Measurements from ENCODE around the gene TMEM198.

Gene TMEM198

DNA sequence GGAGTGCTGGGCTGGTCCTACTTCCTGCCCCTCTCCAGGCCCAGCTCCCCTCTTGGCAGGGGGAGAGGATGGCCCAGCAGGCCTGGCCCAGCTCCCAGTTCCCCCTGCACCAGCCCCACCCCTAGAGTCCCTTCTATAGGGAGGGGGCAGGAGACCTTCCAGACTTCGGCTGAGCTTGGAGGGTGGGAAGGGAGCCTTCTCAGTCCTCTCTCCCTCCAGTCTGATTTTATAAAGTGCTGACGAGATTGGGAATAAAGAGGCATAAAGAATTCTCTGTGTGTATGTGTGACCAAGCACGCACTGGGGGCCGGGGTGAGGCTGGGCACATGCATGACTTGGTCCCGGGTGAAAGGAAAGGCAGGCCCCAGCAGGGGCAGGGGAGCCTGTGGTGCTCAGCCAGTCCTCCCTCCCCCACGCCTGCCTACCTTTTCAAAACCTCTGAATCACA lies 5.3 kb upstream of the TMEM198 start:
- H3K9me3 ChIP-seq (ENCODE audit: insufficient read depth, low read depth, low read length), result no peaks in the 10 kb centered on the region
- no peak overlapping the region for H3K4me3 ChIP-seq (ENCODE audit: low read length, poor library complexity, severe bottlenecking)
- no peaks in the 10 kb centered on the region for H3K36me3 ChIP-seq (ENCODE audit: insufficient read depth, low read length)
- no peaks in the 10 kb centered on the region for H3K27me3 ChIP-seq (ENCODE audit: insufficient read depth, low read length, poor library complexity, severe bottlenecking)
- H2AFZ ChIP-seq (ENCODE audit: low read length), result no peak overlapping the region
- H3K9ac ChIP-seq (ENCODE audit: low read depth, low read length, poor library complexity, severe bottlenecking), result no peak overlapping the region
- no peak overlapping the region for H3K4me2 ChIP-seq (ENCODE audit: low read depth, low read length, poor library complexity, severe bottlenecking)
- no peak for TF ChIP-seq EZH2phosphoT487 (IDR thresholded peaks at IDR 0.05; ENCODE audit: borderline replicate concordance)
- TF ChIP-seq, protein P1, sequence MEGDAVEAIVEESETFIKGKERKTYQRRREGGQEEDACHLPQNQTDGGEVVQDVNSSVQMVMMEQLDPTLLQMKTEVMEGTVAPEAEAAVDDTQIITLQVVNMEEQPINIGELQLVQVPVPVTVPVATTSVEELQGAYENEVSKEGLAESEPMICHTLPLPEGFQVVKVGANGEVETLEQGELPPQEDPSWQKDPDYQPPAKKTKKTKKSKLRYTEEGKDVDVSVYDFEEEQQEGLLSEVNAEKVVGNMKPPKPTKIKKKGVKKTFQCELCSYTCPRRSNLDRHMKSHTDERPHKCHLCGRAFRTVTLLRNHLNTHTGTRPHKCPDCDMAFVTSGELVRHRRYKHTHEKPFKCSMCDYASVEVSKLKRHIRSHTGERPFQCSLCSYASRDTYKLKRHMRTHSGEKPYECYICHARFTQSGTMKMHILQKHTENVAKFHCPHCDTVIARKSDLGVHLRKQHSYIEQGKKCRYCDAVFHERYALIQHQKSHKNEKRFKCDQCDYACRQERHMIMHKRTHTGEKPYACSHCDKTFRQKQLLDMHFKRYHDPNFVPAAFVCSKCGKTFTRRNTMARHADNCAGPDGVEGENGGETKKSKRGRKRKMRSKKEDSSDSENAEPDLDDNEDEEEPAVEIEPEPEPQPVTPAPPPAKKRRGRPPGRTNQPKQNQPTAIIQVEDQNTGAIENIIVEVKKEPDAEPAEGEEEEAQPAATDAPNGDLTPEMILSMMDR (conservative IDR thresholded peaks at IDR 0.05; ENCODE audit: low read length), result no peak
- no peaks in the 10 kb centered on the region for H3K9me2 ChIP-seq (replicated peaks; ENCODE audit: low read depth, low read length)
- H3F3A ChIP-seq (ENCODE audit: low read depth), result no peaks in the 10 kb centered on the region
- H4K20me1 ChIP-seq (ENCODE audit: insufficient read depth, low read length, poor library complexity, severe bottlenecking), result peaks cover 7% of the 10 kb centered on the region
- peaks cover 10% of the 10 kb centered on the region for H3K4me1 ChIP-seq (ENCODE audit: insufficient read depth, low read length, poor library complexity, severe bottlenecking)
- H3K79me2 ChIP-seq (ENCODE audit: insufficient read depth, low read length), result no peaks in the 10 kb centered on the region

DNA sequence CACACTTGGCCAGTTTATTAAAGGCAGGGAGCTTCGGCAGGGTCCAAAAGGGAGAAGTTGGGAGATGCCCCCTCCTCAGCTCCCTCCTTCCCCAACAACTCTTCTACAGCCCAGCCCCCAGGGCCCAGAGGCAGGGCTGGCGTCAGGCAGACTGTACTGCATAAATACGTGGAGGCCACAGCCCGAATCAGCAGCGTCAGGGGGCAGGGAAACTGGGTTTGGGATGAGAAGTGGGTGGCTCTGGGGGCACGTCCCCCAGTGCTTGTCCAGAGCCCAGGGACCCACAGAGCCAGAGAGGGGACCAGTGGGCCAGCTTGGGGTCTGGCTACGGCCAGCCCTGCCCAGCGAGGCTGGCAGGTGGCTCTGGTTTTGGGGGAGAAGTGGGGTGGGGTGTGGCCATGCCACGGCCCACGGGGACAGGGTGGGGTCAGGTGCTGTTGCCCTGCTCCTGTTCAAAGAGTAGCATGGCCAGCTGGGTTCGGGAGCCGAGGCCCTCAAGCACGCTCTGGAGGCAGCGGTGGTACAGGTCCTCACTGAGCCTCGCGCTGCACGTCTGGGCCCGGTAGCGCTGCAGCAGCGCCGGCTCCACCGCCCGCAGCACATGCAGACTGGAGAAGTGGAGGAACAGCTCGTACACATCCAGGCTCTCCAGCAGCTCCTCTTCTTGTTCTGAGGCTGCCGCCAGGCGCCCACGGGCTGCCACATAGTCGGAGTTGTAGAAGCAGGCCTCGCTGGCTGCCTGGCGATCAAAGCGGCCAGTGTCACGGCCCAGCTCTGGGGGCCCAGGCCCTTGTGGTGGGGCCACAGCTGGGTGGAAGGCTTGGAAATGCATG lies 4.7 kb upstream of the TMEM198 start:
- Histone ChIP-seq H3F3A (ENCODE audit: low read depth) (no peaks in the 10 kb centered on the region), H3K9ac (ENCODE audit: low read depth, low read length, poor library complexity, severe bottlenecking) (no peak overlapping the region), H3K79me2 (ENCODE audit: insufficient read depth, low read length) (no peaks in the 10 kb centered on the region), H3K27me3 (ENCODE audit: insufficient read depth, low read length, poor library complexity, severe bottlenecking) (no peaks in the 10 kb centered on the region), H3K4me3 (ENCODE audit: low read length, poor library complexity, severe bottlenecking) (no peak overlapping the region), H3K36me3 (ENCODE audit: insufficient read depth, low read length) (no peaks in the 10 kb centered on the region), H3K9me2 (replicated peaks; ENCODE audit: low read depth, low read length) (no peaks in the 10 kb centered on the region), H3K9me3 (ENCODE audit: insufficient read depth, low read depth, low read length) (no peaks in the 10 kb centered on the region), H3K4me2 (ENCODE audit: low read depth, low read length, poor library complexity, severe bottlenecking) (no peak overlapping the region), H4K20me1 (ENCODE audit: insufficient read depth, low read length, poor library complexity, severe bottlenecking) (peaks cover 7% of the 10 kb centered on the region), H3K4me1 (ENCODE audit: insufficient read depth, low read length, poor library complexity, severe bottlenecking) (peaks cover 10% of the 10 kb centered on the region), H2AFZ (ENCODE audit: low read length) (no peak overlapping the region)
- no peak for TF ChIP-seq EZH2phosphoT487 (IDR thresholded peaks at IDR 0.05; ENCODE audit: borderline replicate concordance)
- TF ChIP-seq, protein P1 (conservative IDR thresholded peaks at IDR 0.05; ENCODE audit: low read length), result no peak

DNA sequence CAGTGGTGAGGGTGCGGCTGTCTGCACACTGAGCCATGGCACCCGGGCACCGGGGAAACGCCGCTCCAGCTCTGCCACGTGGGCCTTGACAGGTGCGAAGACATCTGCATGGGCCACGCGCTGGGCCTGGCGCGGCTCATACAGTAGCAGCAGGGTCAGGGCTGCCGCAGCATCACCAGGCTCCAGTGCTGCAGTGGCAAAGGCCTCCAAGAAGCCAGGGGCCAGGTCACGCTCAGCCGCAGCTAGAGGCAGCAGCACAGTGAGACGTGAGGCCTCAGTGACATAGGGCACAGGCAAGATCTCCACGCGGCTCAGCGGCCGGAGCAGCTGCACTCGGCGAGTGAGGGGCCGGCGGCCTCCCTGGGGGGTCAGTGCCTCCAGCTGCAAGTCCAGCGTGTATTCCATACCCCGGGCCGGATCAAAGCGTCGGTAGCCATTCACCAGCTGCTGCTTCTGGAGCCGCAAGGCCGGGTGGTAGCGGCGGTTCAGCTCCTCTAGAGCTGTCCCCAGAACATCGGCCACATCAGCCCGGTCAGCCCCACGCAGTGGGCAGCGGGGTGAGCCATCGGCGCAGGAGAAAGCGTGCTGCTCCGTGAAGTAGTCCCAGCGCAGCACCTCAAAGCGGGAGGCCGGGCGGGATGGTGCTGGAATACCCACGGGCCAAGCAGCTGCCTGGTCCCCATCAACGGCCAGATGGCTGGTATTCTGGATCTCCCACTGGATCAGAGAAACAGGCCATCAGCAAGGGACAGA lies 3.7 kb upstream of the TMEM198 start:
- TF ChIP-seq, protein P1 (conservative IDR thresholded peaks at IDR 0.05; ENCODE audit: low read length), result no peak
- TF ChIP-seq EZH2phosphoT487 (IDR thresholded peaks at IDR 0.05; ENCODE audit: borderline replicate concordance), result no peak
- Histone ChIP-seq H3F3A (ENCODE audit: low read depth) (no peaks in the 10 kb centered on the region), H3K4me2 (ENCODE audit: low read depth, low read length, poor library complexity, severe bottlenecking) (no peak overlapping the region), H3K9ac (ENCODE audit: low read depth, low read length, poor library complexity, severe bottlenecking) (no peak overlapping the region), H3K79me2 (ENCODE audit: insufficient read depth, low read length) (no peaks in the 10 kb centered on the region), H3K4me1 (ENCODE audit: insufficient read depth, low read length, poor library complexity, severe bottlenecking) (peaks cover 10% of the 10 kb centered on the region), H3K9me2 (replicated peaks; ENCODE audit: low read depth, low read length) (no peaks in the 10 kb centered on the region), H3K9me3 (ENCODE audit: insufficient read depth, low read depth, low read length) (no peaks in the 10 kb centered on the region), H3K4me3 (ENCODE audit: low read length, poor library complexity, severe bottlenecking) (no peak overlapping the region), H3K27me3 (ENCODE audit: insufficient read depth, low read length, poor library complexity, severe bottlenecking) (no peaks in the 10 kb centered on the region), H2AFZ (ENCODE audit: low read length) (no peak overlapping the region), H4K20me1 (ENCODE audit: insufficient read depth, low read length, poor library complexity, severe bottlenecking) (peaks cover 7% of the 10 kb centered on the region), H3K36me3 (ENCODE audit: insufficient read depth, low read length) (no peaks in the 10 kb centered on the region)

Measured in Loucy (cell line).